AG04450 (cell line): Measurements from ENCODE around the gene NBAS. TPM values are rescaled to one million over a fixed set of nuclear protein-coding genes. Genes with fewer than 3 reads are reported as not detected.
"Not testable (repeated sequence)": the region's sequence is repeated elsewhere in the genome, so short reads cannot be mapped to it uniquely, and the experiment has no call there.

Experiments
- CTCF ChIA-PET: fragments of 300-600, 350-600 bp; formaldehyde crosslinking; extraction: SDS; loops from one replicate; lab custom pipeline; 2022; ENCODE audit warnings: antibody characterized with exemption, inconsistent platforms; lab: Charles Lee
- POLR2A ChIA-PET: fragments of 350-600 bp; formaldehyde crosslinking; extraction: SDS; loops from one replicate; lab custom pipeline; 2021; ENCODE audit warnings: antibody characterized with exemption, inconsistent platforms; lab: Yijun Ruan, JAX
- DNase-seq: peaks from one replicate; pipeline ENCODE4 v3.0.0-alpha.2; 2011; ENCODE audit warnings: low read depth, low spot score
- H3K27ac ChIP-seq: one replicate; pipeline ENCODE4 v1.5.1; 2012; ENCODE audit warnings: low read depth, low read length, control low read depth
- H3K27me3 ChIP-seq: one replicate; pipeline ENCODE4 v1.6.0; 2012; ENCODE audit warnings: low read length; ENCODE audit not compliant: control insufficient read depth, insufficient read depth
- H3K4me3 ChIP-seq: 2 replicates; pipeline ENCODE4 v1.5.1; 2011; ENCODE audit warnings: mild to moderate bottlenecking, low read depth, low read length, control low read depth
- H3K9me3 ChIP-seq: 2 replicates; pipeline ENCODE4 v1.5.1; 2012; ENCODE audit warnings: low read length; ENCODE audit not compliant: control insufficient read depth, insufficient read depth
- CTCF ChIP-seq: IDR thresholded peaks from 2 replicates; pipeline ENCODE4 v1.5.1; 2011; ENCODE audit warnings: low read depth, low read length, control low read depth, inconsistent platforms
- polyA plus RNA-seq: library from polyadenylated mRNA; depleted of rRNA; stranded (reverse); fragments of >200 nt; gene quantifications from 2 replicates; pipeline ENCODE4 v1.2.3, GENCODE V29; 2011

NBAS gene
- polyA plus RNA-seq, 1 experiment = 45.0 TPM

- H3K4me3 ChIP-seq = no peak overlapping the region
- no peaks in the 10 kb centered on the region for H3K27me3 ChIP-seq
- no peak for DNase-seq
- no peak overlapping the region for H3K27ac ChIP-seq
- ChIA-PET POLR2A (no interaction called here), CTCF (no interaction called here)
- H3K9me3 ChIP-seq = no peaks in the 10 kb centered on the region
- no peak for TF ChIP-seq CTCF
Observed at GRCh38 chr2:15527074-15527739, 33.9 kb downstream of the NBAS start.

GRCh38 chr2:15521641-15522181 lies 39.4 kb downstream of the NBAS start:
- no peak for TF ChIP-seq CTCF
- POLR2A ChIA-PET = no interaction called here
- Histone ChIP-seq H3K9me3 (no peaks in the 10 kb centered on the region), H3K27me3 (no peaks in the 10 kb centered on the region), H3K4me3 (no peak overlapping the region), H3K27ac (no peak overlapping the region)
- CTCF ChIA-PET = interaction anchor here (1.0 kb wide), 1 partner anchor 56 kb away, joined by 4 read pairs; no protein-coding TSS in a partner anchor
- DNase-seq = no peak

GRCh38 chr2:15520346-15520745 lies 40.8 kb downstream of the NBAS start:
- ChIA-PET POLR2A (no interaction called here), CTCF (no interaction called here)
- Histone ChIP-seq H3K27me3 (no peaks in the 10 kb centered on the region), H3K27ac (no peak overlapping the region), H3K9me3 (no peaks in the 10 kb centered on the region), H3K4me3 (no peak overlapping the region)
- no peak for DNase-seq
- no peak for TF ChIP-seq CTCF

GRCh38 chr2:15518759-15519158 lies 42.4 kb downstream of the NBAS start:
- CTCF ChIA-PET, POLR2A ChIA-PET, H3K4me3 ChIP-seq, H3K27ac ChIP-seq, DNase-seq, H3K27me3 ChIP-seq, H3K9me3 ChIP-seq: not testable (repeated sequence)

GRCh38 chr2:15517793-15518192 lies 43.3 kb downstream of the NBAS start:
- H3K27ac ChIP-seq = no peak overlapping the region
- no peaks in the 10 kb centered on the region for H3K9me3 ChIP-seq
- ChIA-PET CTCF (no interaction called here), POLR2A (no interaction called here)
- TF ChIP-seq CTCF = no peak
- DNase-seq = no peak
- H3K4me3 ChIP-seq = no peak overlapping the region
- H3K27me3 ChIP-seq = no peaks in the 10 kb centered on the region
